ENCODE measurements around the gene BOD1. TPM values are rescaled to one million over a fixed set of nuclear protein-coding genes. Genes with fewer than 3 reads are reported as not detected.
A peak's percentile ranks its signal among the peaks of the same experiment; 100 is the strongest.

BOD1 gene
- total and polyA plus RNA-seq, 9 of the 15 experiments (the other 6 are each of a cell fraction or from before 2014, with no cell fraction given) = 10.1 to 31.6 (median 22.6) TPM

- TF ChIP-seq CSDE1 (IDR thresholded peaks at IDR 0.05) = no peak
- TF ChIP-seq CCAR2 (IDR thresholded peaks at IDR 0.05; ENCODE audit: low read depth, low read length) = no peak
- no peak for TF ChIP-seq BACH1 (tag; IDR thresholded peaks at IDR 0.05)
- TF ChIP-seq CTBP1 (IDR thresholded peaks at IDR 0.05; ENCODE audit: borderline replicate concordance) = no peak
- TF ChIP-seq MTA3 (IDR thresholded peaks at IDR 0.05; ENCODE audit: borderline replicate concordance) = no peak
- TF ChIP-seq STAT5B (CRISPR knock-in tag; IDR thresholded peaks at IDR 0.05) = no peak
- TF ChIP-seq POLR2AphosphoS5 (IDR thresholded peaks at IDR 0.05; ENCODE audit: control insufficient read depth, insufficient read depth, low read depth, low read length) = no peak
- TF ChIP-seq WHSC1 (IDR thresholded peaks at IDR 0.05; ENCODE audit: low read length) = no peak
- no peak for TF ChIP-seq NR2C2 (CRISPR knock-in tag; IDR thresholded peaks at IDR 0.05)
- TF ChIP-seq NR2C2 (tag; IDR thresholded peaks at IDR 0.05) = no peak
- TF ChIP-seq RNF219 (CRISPR knock-in tag; IDR thresholded peaks at IDR 0.05) = no peak
- TF ChIP-seq PREB (CRISPR knock-in tag; IDR thresholded peaks at IDR 0.05) = no peak
- H3K4me3 ChIP-seq = no peak overlapping the region
- H3K27me3 ChIP-seq (ENCODE audit: control insufficient read depth in 2 of 2, insufficient read depth in 2 of 2, low read length in 2 of 2) = peaks cover 32 to 55% of the 10 kb centered on the region in 2 experiments
- FAIRE-seq = no peak
- BruUV-seq (replicated peaks) = no TSS peak
- no peak overlapping the region for H3K4me2 ChIP-seq (ENCODE audit: insufficient read depth, low read length)
- ChIA-PET CTCF (ENCODE audit: low intra/inter-chr PET ratio) (no interaction called here), POLR2A (interaction anchor here (0.6 kb wide), 2 partner anchors 189 to 860 kb away, joined by 3 to 4 read pairs; no protein-coding TSS in a partner anchor)
- in situ Hi-C loops (cut with MboI) = no loop called here
- H3K79me2 ChIP-seq (ENCODE audit: control insufficient read depth, insufficient read depth, low read length) = no peaks in the 10 kb centered on the region
- no peaks in the 10 kb centered on the region for H3K36me3 ChIP-seq (ENCODE audit: control insufficient read depth, insufficient read depth, low read length)
- H3K9ac ChIP-seq (ENCODE audit: insufficient read depth in 1 of 2, low read depth in 2 of 2, low read length in 2 of 2) = no peak overlapping the region
- H3K27ac ChIP-seq (ENCODE audit: extremely low read depth, low read depth, low read length) = no peak overlapping the region
- 0 out of 2 replicates have a peak, but pooled peaks cover 3% of the 10 kb centered on the region for H4K20me1 ChIP-seq (replicated peaks; ENCODE audit: control insufficient read depth, insufficient read depth, low read length)
- no peaks in the 10 kb centered on the region for H3K9me3 ChIP-seq (replicated peaks; ENCODE audit: control insufficient read depth, insufficient read depth, low read depth, low read length)
- H3K9me1 ChIP-seq (ENCODE audit: control insufficient read depth, insufficient read depth, low read length) = no peaks in the 10 kb centered on the region
- H3K4me1 ChIP-seq (replicated peaks in 1 of 2; ENCODE audit: control insufficient read depth in 2 of 2, insufficient read depth in 2 of 2, low read length in 2 of 2) = peaks cover 0 to 4% of the 10 kb centered on the region in 2 experiments; a peak in 1 of 5 replicates
- 0% methylated on average over 8 of the region's 8 CpGs for WGBS (ENCODE audit: insufficient coverage, low coverage, missing lambda C conversion rate)
- H2AFZ ChIP-seq (ENCODE audit: low read depth, low read length) = no peak overlapping the region
- 0 out of 3 replicates have a peak, but pooled peaks have one; percentile 20 for ATAC-seq
- DNase-seq (ENCODE audit: extremely low read depth in 1 of 4, low spot score in 3 of 4) = no peak
- intact Hi-C loops (cut with micrococcal nuclease) = loop anchor here (5.0 to 10.0 kb wide), 2 partner anchors 240 to 283 kb away; no protein-coding TSS in a partner anchor
These were observed 41.5 kb downstream of the BOD1 start for GRCh38 chr5:173574983-173575382.

All from K562 (cell line).